B cell (primary cell): Measurements from ENCODE around the gene PLCD3. TPM values are rescaled to one million over a fixed set of nuclear protein-coding genes. Genes with fewer than 3 reads are reported as not detected.
A peak's percentile ranks its signal among the peaks of the same experiment; 100 is the strongest.

ENCODE experiments used
- ATAC-seq: fragments of 200-7000 bp; cut with Tn5 transposase; one replicate; pipeline ENCODE4 v1.10.0; 2021; ENCODE audit warnings: low read depth, mild to moderate bottlenecking, moderate number of reproducible peaks, moderate library complexity
- CTCF ChIA-PET: fragments of 350-600 bp; sonication (Branson Sonifier 250); formaldehyde crosslinking; loops from one replicate; lab custom pipeline; 2021; ENCODE audit warnings: antibody characterized with exemption, inconsistent platforms; lab: Charles Lee
- POLR2A ChIA-PET: fragments of 350-600 bp; sonication (Branson Sonifier 250); formaldehyde crosslinking; loops from one replicate; lab custom pipeline; 2021; ENCODE audit warnings: antibody characterized with exemption; lab: Charles Lee
- DNase-seq: peaks from one replicate; pipeline ENCODE4 v3.0.0; 2013
- H2AFZ ChIP-seq: 2 replicates; pipeline ENCODE4 v1.6.1; 2012; ENCODE audit warnings: mild to moderate bottlenecking, low read depth, low read length; ENCODE audit not compliant: insufficient read depth, poor library complexity, severe bottlenecking
- H3K27ac ChIP-seq, 2 donors: 1 replicate in 1 of 2; 2 replicates in 1 of 2; pipeline ENCODE4 v1.5.1; 2012 to 2013; ENCODE audit warnings: low read length in 2 of 2, mild to moderate bottlenecking in 2 of 2, moderate library complexity in 1 of 2
- H3K27me3 ChIP-seq, 4 experiments: fragments of 200-600 bp in 1 of 4; sonication (generic) in 1 of 4; replicated peaks in 1 of 4; 1 replicate in 2 of 4; 2 replicates in 2 of 4; pipeline versions ENCODE4 v1.6.1 to v1.7.0; 2013 to 2016; ENCODE audit warnings: low read length in 3 of 4, mild to moderate bottlenecking in 2 of 4, mixed read lengths in 1 of 4, moderate library complexity in 1 of 4; ENCODE audit not compliant: insufficient read depth in 4 of 4, control insufficient read depth in 3 of 4; ENCODE audit errors: control extremely low read depth in 1 of 4
- H3K36me3 ChIP-seq, 2 experiments: replicated peaks in 1 of 2; 1 replicate in 1 of 2; 2 replicates in 1 of 2; pipeline versions ENCODE4 v1.6.1 to v1.7.1; 2013; ENCODE audit warnings: low read length in 1 of 2; ENCODE audit not compliant: insufficient read depth in 2 of 2, control insufficient read depth in 1 of 2; ENCODE audit errors: control extremely low read depth in 1 of 2, extremely low read depth in 1 of 2
- H3K4me1 ChIP-seq, 2 donors: fragments of 200-600 bp in 1 of 2; sonication (generic) in 1 of 2; 1 replicate in 1 of 2; 2 replicates in 1 of 2; pipeline versions ENCODE4 v1.5.1 to v1.6.1; 2013 to 2017; ENCODE audit warnings: low read length in 2 of 2; ENCODE audit not compliant: control insufficient read depth in 2 of 2, insufficient read depth in 2 of 2
- H3K4me2 ChIP-seq: replicated peaks from 2 replicates; pipeline ENCODE3; 2012; ENCODE audit warnings: mild to moderate bottlenecking, low read depth, low read length; ENCODE audit not compliant: poor library complexity, severe bottlenecking
- H3K4me3 ChIP-seq, 5 experiments: fragments of 200-600 bp in 1 of 5; sonication (generic) in 1 of 5; 1 replicate in 3 of 5; 2 replicates in 2 of 5; pipeline versions ENCODE4 v1.5.1 to v1.7.0; 2011 to 2016; ENCODE audit warnings: low read length in 4 of 5, mild to moderate bottlenecking in 4 of 5, low read depth in 2 of 5, control low read depth in 1 of 5, moderate library complexity in 1 of 5; ENCODE audit not compliant: insufficient read depth in 1 of 5; ENCODE audit errors: control extremely low read depth in 1 of 5, extremely low read depth in 1 of 5
- H3K79me2 ChIP-seq: fragments of 200-600 bp; sonication (generic); one replicate; pipeline ENCODE4 v1.6.0; 2016; ENCODE audit warnings: low read length; ENCODE audit not compliant: control insufficient read depth, insufficient read depth
- H3K9ac ChIP-seq: fragments of 200-600 bp; sonication (generic); 2 replicates; pipeline ENCODE4 v1.6.1; 2017; ENCODE audit warnings: mild to moderate bottlenecking, low read length, moderate library complexity
- H3K9me3 ChIP-seq, 3 donors: one replicate each; pipeline versions ENCODE4 v1.6.1 to v1.7.1; 2013; ENCODE audit warnings: low read length in 2 of 3; ENCODE audit not compliant: control insufficient read depth in 2 of 3, insufficient read depth in 1 of 3; ENCODE audit errors: control extremely low read depth in 1 of 3
- H4K20me1 ChIP-seq: 2 replicates; pipeline ENCODE4 v1.6.0; 2012; ENCODE audit warnings: mild to moderate bottlenecking, low read length; ENCODE audit not compliant: insufficient read depth, control insufficient read depth, poor library complexity, severe bottlenecking
- H3K27ac Mint-ChIP-seq: one replicate; pipeline ENCODE4 v1.8.0; 2021; ENCODE audit warnings: mixed read lengths
- H3K27me3 Mint-ChIP-seq: one replicate; pipeline ENCODE4 v1.8.0; 2021; ENCODE audit warnings: mixed read lengths
- H3K4me1 Mint-ChIP-seq: one replicate; pipeline ENCODE4 v1.8.0; 2021; ENCODE audit warnings: mixed read lengths
- H3K4me3 Mint-ChIP-seq: one replicate; pipeline ENCODE4 v1.8.0; 2021; ENCODE audit warnings: mixed read lengths
- H3K9me3 Mint-ChIP-seq: one replicate; pipeline ENCODE4 v1.8.0; 2022; ENCODE audit warnings: mixed read lengths; ENCODE audit not compliant: insufficient read depth
- CTCF ChIP-seq: fragments of 200-600 bp; IDR thresholded peaks from one replicate; pipeline ENCODE4 v1.8.0; 2022; ENCODE audit warnings: antibody characterized with exemption, mild to moderate bottlenecking
- EZH2 ChIP-seq: IDR thresholded peaks from 2 replicates; pipeline ENCODE4 v1.6.1; 2012; ENCODE audit warnings: borderline replicate concordance, low read depth, mild to moderate bottlenecking, moderate library complexity, low read length; ENCODE audit not compliant: insufficient read depth, poor library complexity, severe bottlenecking
- WGBS: methylation state at CpG from one replicate; pipeline ENCODE4 v1.1.5; 2013; ENCODE audit warnings: missing lambda C conversion rate; ENCODE audit not compliant: insufficient coverage; 5-methylcytosine and 5-hydroxymethylcytosine counted together
- intact Hi-C: fragments of 100-400 bp; cut with micrococcal nuclease; formaldehyde crosslinking; loops from one replicate; pipeline ENCODE4 v1.10.0; 2022
- polyA plus RNA-seq: library from polyadenylated mRNA; depleted of rRNA; stranded (reverse); fragments of >200 nt; gene quantifications from 2 replicates; pipeline ENCODE4 v1.2.3, GENCODE V29; 2012
- total RNA-seq, 2 donors: library from RNA; stranded (reverse); fragments of 120-200 nt in 1 of 2; gene quantifications; 1 replicate in 1 of 2; 2 replicates in 1 of 2; pipeline versions ENCODE4 v1.2.3 to v1.2.4, GENCODE V29; 2013 to 2022

The PLCD3 gene
- total and polyA plus RNA-seq, 2 donors (not counting 1 experiment from before 2014, with no cell fraction given): 0.54 to 2.2 TPM

GRCh38 chr17:45112559-45113423 is 19.5 kb downstream of the PLCD3 start:
- WGBS: 98% methylated on average over 15 of the region's 23 CpGs
- Mint-ChIP-seq H3K27ac (no peak overlapping the region), H3K27me3 (no peaks in the 10 kb centered on the region), H3K4me3 (no peak overlapping the region), H3K9me3 (no peaks in the 10 kb centered on the region), H3K4me1 (peaks cover 12% of the 10 kb centered on the region)
- POLR2A ChIA-PET: interaction anchor here (0.8 kb wide), 1 partner anchor 11 kb away, joined by 9 read pairs; no protein-coding TSS in a partner anchor
- Histone ChIP-seq H3K4me3 (no peak overlapping the region), H3K9me3 (no peaks in the 10 kb centered on the region), H2AFZ (no peak overlapping the region), H4K20me1 (no peaks in the 10 kb centered on the region), H3K4me2 (no peak overlapping the region), H3K9ac (no peak overlapping the region), H3K4me1 (peaks cover 10 to 11% of the 10 kb centered on the region in 2 donors), H3K79me2 (no peaks in the 10 kb centered on the region), H3K27ac (no peak overlapping the region), H3K27me3 (no peaks in the 10 kb centered on the region), H3K36me3 (peaks cover 0 to 6% of the 10 kb centered on the region in 2 experiments)
- no peak for DNase-seq
- intact Hi-C loops: no loop called here
- TF ChIP-seq CTCF (no peak), EZH2 (no peak)
- no peak for ATAC-seq
- CTCF ChIA-PET: no interaction called here

DNA sequence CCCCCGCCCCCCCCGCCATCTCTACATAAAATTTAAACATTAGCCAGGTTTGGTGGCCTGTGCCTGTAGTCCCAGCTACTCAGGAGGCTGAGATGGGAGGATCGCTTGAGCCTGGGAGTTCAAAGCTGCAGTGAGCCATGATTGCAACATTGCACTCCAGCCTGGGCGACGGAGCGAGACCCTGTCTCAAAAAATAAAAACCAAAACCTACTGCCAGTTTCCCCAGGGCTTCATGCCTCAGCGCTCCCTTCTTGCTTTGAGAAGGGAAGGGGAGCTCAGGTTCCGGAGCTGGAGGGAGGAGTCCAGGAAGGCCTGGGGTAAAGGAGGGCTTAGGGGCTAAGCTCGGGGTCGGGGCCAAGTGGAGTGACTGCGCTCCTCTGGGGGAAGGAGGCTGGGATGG is 20.5 kb downstream of the PLCD3 start:
- peaks cover 10 to 11% of the 10 kb centered on the region in 2 donors for H3K4me1 ChIP-seq
- ATAC-seq (peak; percentile 51), DNase-seq (peak; percentile 40)
- no peaks in the 10 kb centered on the region for H3K9me3 Mint-ChIP-seq
- peaks cover 0 to 15% of the 10 kb centered on the region in 2 experiments for H3K36me3 ChIP-seq
- no peak overlapping the region for H3K9ac ChIP-seq
- H3K27me3 Mint-ChIP-seq: no peaks in the 10 kb centered on the region
- ChIA-PET CTCF (no interaction called here), POLR2A (interaction anchor here (0.8 kb wide), 1 partner anchor 12 kb away, joined by 9 read pairs; no protein-coding TSS in a partner anchor)
- peak overlapping the region; percentile 46 for H3K27ac Mint-ChIP-seq
- intact Hi-C loops: no loop called here
- H4K20me1 ChIP-seq: no peaks in the 10 kb centered on the region
- no peak overlapping the region for H3K4me3 Mint-ChIP-seq
- no peak overlapping the region for H2AFZ ChIP-seq
- no peak overlapping the region for H3K4me3 ChIP-seq
- H3K79me2 ChIP-seq: no peaks in the 10 kb centered on the region
- peak overlapping the region; percentile 27 for H3K4me2 ChIP-seq
- H3K27ac ChIP-seq: no peak overlapping the region
- peaks cover 12% of the 10 kb centered on the region for H3K4me1 Mint-ChIP-seq
- no peak for TF ChIP-seq CTCF
- no peaks in the 10 kb centered on the region for H3K9me3 ChIP-seq
- no peaks in the 10 kb centered on the region for H3K27me3 ChIP-seq
- 3% methylated on average over 9 of the region's 11 CpGs for WGBS
